ENCODE data around the gene UBQLN2.
"Not testable (repeated sequence)": the region's sequence is repeated elsewhere in the genome, so short reads cannot be mapped to it uniquely, and the experiment has no call there.

Gene UBQLN2

DNA sequence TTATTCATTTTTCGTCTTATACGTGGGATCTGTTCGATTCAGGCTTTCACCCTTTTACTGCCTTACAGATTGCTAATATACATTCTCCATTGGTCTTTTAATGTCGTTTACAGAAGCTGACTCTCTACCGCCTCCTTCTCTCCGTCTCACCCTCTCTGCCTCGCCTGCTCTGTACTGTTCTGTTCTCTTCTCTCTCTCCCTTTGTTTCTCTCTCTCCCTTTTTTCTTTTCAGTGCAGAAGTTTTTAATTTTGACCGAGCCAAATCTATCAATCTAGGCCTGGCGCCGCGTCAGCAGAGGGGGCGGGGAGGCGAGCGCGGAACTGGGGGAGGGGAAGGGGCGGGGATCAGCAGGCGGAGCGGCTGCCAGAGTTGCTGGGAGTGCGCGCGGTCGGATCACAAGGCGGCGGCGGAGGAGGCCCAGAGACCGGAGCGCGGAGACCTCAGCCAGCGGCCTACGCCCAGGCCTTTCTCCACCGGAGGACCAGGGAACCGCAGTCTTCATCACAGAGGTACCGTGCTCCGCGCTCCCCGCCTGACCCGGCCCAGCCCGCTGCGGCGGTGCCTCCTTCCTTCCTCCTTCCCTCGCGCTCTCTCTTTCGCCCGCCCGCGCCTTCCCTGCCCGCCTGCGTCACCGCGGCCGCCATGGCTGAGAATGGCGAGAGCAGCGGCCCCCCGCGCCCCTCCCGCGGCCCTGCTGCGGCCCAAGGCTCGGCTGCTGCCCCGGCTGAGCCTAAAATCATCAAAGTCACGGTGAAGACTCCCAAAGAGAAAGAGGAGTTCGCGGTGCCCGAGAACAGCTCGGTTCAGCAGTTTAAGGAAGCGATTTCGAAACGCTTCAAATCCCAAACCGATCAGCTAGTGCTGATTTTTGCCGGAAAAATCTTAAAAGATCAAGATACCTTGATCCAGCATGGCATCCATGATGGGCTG lies at the start of gene UBQLN2:
Gene UBQLN2, plus strand, starts transcription at position 397 of the 931 bp plus-strand sequence. Its CDS starts 247 bp downstream, at position 644.
- DNase-seq = peak; percentile 83

DNA sequence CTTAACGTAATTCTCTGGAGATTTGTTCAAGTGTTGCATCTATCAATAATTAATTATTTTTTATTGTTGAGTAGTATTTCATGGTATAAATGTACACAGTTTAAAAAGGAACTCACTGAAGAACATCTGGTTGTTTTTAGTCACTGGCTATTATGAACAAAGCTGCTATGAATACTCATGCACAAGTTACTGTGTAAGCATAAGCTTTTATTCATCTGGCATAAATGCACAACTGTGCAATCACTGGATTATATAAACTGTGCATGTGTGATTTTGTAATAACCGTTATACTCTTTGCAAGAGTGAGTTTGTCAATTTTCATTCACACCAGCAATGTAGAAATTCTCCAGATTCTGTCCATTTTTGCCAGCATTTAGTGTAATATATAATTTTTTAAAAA lies 43.8 kb upstream of the UBQLN2 start:
- DNase-seq = no peak

DNA sequence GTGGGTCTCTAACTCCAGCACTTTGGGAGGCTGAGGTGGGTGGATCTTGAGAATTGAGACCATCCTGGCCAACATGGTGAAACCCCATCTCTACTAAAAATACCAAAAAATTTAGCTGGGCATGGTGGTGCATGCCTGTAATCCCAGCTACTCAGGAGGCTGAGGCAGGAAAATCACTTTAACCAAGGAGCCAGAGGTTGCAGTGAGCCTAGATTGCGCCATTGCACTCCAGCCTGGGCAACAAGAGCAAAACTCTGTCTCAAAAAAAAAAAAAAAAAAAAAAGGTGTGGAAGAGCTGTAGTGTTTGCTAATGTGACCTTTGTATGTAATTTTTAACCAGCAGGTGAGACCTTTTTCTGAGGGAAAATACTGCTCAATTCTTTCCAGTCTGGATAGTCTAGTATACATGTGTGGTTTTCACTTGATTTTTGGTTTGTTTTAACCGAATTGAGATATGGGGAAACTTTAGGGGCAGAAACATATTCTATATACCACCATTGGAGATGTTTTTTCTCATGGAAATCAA lies 33.9 kb upstream of the UBQLN2 start:
- DNase-seq = not testable (repeated sequence)

DNA sequence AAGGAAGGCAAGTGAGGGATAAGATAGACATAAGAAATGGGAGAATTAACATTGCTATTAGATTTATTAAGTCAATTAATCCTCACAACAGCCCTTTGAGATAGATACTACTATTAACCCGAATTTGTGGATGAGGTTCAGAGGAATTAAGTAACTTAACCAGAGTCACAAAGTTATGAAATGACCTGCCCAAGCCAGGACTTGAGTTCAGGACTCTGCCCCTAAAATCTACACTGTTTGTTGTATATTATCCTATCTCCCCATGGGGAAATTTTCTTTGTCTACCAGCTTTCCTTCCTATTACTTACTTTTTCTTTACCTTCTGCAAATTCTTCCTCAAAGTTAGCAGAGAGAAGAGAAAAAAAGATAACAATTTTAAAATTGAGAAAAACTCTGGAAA lies 33.4 kb upstream of the UBQLN2 start:
- DNase-seq = no peak

DNA sequence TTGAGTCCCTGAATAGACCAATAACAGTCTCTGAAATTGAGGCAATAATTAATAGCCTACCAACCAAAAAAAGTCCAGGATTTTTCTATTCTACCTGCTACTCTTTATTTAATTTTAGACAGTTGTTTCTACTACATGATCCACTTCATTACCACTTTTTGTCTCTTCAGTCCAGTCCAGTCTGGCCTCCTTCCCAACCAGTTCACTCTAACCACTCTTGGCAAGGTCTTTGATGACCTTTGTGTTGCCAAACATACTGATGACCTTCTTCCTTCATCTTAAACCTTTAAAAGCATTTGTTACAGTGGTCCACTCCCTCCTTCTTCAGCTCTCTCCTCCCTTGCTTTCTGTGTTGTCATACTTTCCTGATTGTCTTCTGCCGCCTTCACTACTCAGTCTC lies 12.8 kb upstream of the UBQLN2 start:
- DNase-seq = no peak

DNA sequence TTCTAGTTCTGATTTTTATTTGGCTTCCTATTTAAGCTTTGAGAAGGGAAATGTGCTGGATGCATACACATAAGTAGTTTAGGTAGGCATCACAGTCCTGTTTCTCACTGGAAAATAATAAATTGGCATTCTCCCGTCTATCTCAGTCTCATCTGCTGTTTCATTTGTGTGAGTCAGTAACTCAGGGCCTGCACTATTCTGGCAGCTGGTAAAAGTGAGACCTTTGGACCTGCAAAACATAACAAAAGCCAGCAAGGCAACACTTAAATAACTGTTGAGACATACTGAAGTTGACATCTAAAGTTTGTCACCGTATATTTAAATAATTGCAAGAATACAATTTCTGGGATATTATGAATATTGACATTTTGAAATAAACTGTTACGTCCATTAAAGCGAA lies 8.6 kb upstream of the UBQLN2 start:
- DNase-seq = no peak

DNA sequence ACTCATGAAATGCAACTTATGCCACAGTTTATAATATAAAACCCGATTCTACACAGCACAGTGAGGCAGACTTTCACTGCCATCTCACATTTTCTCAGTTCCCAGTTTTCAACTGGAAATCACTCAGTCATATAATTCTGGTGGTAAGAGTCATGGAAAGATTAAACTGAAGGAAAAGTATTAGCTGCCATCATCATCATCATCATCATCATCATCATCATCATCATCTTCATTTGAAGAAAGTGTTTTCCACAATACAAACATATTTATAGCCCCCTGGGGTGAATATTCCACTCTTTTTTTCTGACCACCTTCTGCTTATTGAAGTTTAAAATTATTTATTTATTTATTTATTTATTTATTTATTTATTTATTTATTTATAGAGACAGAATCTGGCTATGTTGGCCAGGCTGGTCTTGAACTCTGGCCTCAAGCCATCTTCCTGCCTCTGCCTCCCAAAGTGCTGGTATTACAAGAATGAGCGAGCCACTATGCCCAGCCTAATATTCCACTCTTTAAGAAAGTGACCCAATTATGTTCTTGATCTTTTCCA lies 6.0 kb upstream of the UBQLN2 start:
- DNase-seq = no peak

DNA sequence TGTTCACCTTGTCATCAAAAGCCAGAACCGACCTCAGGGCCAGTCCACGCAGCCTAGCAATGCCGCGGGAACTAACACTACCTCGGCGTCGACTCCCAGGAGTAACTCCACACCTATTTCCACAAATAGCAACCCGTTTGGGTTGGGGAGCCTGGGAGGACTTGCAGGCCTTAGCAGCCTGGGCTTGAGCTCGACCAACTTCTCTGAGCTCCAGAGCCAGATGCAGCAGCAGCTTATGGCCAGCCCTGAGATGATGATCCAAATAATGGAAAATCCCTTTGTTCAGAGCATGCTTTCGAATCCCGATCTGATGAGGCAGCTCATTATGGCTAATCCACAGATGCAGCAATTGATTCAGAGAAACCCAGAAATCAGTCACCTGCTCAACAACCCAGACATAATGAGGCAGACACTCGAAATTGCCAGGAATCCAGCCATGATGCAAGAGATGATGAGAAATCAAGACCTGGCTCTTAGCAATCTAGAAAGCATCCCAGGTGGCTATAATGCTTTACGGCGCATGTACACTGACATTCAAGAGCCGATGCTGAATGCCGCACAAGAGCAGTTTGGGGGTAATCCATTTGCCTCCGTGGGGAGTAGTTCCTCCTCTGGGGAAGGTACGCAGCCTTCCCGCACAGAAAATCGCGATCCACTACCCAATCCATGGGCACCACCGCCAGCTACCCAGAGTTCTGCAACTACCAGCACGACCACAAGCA lies 898 bp downstream of the UBQLN2 start:
- peak; percentile 67 for DNase-seq

DNA sequence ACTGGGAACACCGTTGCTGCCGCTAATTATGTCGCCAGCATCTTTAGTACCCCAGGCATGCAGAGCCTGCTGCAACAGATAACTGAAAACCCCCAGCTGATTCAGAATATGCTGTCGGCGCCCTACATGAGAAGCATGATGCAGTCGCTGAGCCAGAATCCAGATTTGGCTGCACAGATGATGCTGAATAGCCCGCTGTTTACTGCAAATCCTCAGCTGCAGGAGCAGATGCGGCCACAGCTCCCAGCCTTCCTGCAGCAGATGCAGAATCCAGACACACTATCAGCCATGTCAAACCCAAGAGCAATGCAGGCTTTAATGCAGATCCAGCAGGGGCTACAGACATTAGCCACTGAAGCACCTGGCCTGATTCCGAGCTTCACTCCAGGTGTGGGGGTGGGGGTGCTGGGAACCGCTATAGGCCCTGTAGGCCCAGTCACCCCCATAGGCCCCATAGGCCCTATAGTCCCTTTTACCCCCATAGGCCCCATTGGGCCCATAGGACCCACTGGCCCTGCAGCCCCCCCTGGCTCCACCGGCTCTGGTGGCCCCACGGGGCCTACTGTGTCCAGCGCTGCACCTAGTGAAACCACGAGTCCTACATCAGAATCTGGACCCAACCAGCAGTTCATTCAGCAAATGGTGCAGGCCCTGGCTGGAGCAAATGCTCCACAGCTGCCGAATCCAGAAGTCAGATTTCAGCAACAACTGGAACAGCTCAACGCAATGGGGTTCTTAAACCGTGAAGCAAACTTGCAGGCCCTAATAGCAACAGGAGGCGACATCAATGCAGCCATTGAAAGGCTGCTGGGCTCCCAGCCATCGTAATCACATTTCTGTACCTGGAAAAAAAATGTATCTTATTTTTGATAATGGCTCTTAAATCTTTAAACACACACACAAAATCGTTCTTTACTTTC lies 1.8 kb downstream of the UBQLN2 start:
- DNase-seq = no peak

DNA sequence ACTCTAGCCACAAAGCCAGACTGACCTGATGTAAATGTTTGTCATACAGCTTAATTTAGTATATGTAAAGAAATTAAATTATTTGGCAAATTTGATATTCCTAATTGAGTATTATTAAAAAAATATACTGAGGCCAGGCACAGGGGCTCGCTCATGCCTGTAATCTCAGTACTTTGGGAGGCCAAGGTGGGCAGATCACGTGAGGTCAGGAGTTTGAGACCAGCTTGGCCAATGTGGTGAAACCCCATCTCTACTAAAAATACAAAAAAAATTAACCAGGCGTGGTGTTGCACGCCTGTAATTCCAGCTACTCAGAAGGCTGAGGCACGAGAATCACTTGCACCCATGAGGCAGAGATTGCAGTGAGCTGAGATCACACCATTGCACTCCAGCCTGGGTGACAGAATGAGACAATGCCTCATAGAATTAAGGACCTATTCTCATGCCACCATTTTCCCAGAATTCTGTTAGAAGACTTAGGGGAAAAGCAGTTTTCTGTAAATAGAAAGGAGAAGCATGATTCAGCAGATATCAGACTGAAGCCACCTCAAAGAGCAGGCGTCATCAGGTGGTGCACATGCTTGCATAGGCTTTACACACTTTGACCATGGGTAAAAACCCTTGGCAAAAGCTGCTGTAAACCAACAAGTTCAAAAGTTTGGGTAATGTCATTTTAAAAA lies 6.1 kb downstream of the UBQLN2 start:
- no peak for DNase-seq

DNA sequence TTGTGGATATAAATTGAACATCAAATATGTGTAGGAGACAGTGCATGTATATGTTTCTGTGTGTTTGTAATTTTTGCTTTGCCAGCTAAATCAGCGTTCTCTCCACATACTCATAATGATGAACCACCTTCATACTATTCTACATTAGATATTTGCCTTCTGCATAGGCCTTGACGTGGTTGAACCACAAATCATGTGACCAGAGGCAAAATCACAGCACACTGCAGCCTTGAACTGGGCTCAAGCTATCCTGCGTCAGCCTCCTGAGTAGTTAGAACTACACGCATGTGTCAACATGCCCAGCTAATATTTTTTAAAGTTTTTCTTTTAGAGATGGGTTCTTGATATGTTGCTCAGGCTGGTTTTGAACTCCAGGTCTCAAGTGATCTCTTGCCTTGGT lies 9.5 kb downstream of the UBQLN2 start:
- no peak for DNase-seq

DNA sequence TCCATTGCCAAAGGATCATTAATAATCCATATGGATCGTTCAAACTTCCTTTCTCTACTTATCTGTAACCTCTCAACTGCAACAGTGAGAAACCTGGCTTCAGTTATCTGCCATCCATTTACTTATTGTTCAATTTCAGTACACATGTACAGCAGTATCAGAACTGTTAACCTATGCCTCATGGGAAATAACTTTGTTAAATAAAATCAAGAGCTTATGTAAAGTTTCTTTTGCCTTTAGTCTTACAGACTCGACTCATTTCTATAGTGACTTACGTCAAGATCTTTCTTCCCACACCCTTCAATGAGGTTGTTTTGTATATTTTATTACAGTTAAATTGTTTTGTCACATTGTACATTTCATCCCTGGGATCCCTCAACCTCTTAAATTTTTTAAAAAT lies 11.4 kb downstream of the UBQLN2 start:
- no peak for DNase-seq

DNA sequence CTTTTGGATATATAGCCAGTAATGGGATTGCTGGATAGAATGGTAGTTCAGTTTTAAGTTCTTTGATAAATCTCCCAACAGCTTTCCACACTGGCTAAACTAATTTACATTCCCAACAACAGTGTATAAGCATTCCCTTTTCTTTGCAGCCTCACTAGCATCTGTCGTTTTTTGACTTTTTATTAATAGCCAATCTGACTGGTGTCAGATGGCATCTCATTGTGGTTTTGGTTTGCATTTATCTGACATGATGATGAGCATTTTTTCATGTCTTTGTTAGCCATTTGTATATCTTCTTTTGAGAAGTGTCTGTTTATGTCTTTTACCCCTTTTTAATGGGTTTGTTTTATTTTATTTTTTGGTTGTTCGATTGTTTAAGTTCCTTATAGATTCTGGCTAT lies 13.3 kb downstream of the UBQLN2 start:
- DNase-seq = no peak

DNA sequence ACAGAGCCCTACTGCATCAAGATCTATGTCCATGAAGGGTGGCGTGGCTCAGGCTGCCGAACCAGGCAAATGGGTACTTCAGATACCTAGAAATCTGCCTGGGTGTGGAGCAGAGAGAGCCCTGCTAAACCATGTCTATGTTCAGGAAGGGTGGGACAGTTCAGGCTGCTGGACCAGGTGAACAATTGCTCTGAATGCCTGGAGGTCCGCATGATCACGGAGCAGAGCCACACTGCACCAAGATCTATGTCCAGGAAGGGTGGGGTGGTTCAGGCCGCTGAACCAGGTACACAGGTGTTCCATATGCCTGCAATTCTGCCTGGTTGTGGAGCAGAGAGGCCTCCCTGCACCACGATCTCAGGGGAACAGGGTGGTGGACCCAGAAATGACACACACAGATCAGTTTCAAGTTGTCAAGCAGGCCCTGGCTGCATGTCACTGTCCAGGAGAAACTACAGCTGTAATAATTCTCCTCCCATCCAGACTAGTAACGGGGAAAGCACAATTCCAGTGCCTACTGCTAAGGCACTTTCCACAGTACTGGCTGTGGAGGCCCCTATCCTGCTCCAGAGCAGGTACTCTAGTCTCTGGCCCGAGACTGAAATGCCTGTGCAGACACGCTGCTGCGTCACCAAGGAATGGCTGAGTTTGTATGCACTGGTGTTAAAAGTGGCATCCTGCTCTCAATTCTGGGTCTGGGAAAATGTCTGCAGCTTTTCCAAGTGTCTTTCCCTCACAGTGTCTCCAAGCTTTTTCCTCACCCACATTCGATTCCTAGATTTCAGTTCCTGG lies 25.2 kb downstream of the UBQLN2 start:
- no peak for DNase-seq

DNA sequence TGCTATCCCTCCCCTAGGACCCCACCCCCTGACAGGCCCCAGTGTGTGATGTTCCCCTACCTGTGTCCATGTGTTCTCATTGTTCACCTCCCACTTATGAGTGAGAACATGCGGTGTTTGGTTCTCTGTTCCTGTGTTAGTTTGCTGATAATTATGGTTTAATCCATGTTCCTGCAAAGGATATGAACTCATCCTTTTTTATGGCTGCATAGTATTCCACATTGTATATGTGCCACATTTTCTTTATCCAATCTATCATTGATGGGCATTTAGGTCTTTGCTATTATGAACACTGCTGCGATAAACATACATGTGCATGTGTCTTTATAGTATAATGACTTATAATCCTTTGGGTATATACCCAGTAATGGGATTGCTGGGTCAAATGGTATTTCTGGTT lies 28.4 kb downstream of the UBQLN2 start:
- DNase-seq = not testable (repeated sequence)

DNA sequence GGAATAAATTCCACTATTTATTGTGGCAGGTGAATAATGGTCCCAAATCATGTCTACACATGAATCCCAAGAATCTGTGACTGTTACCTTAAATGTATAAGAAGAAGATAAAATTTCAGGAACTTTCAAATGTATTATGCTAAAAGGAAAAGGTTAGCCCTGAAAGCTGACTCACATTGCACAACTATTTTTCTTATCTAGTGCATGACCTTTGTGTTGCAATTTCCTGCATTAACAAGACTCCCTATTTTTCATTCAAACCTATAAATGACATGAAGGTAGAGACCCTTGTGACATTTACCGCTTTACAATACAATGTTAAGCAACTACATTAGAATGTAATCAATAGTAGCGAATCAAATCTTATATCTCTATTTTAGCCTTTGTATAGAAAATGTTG lies 36.7 kb downstream of the UBQLN2 start:
- no peak for DNase-seq

DNA sequence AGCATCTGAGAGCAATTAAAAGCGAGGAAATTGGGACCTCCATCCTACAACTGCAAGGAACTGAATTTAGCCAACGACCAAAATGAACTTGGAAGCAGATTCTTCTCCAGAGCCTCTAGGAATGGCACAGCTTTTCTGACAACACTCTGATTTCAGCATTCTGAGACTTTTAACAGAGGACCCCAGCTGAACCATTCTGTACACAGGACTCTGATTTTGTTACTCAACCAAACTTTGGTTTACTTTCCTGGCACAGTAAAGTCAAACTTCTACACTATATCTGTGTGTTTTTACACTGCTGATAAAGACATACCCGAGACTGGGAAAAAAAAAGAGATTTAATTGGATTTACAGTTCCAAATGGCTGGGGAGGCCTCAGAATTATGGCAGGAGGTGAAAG lies 37.6 kb downstream of the UBQLN2 start:
- no peak for DNase-seq

DNA sequence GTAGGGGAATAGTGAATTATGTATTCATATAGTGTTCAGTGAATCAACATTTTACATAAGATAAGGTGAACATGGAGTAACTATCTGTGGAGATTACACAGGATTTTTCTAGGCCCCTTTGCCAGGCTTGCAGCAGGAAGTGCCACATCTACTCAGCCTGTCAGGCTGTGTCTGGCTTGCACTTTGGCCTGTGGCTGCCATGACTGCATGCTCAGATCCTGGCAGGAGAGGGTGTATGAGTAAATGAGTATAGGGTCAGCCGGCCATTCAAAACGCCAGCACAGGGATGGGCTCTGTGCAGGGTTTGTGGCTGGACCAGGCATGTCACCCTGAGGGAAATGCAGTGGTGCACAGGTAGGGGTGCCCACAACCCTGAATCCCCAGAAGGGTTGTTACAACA lies 51.9 kb downstream of the UBQLN2 start:
- DNase-seq = no peak
